ENCODE results near the gene PRSS53.

PRSS53 gene

GRCh38 chr16:31038993-31039392 is 49.8 kb downstream of the PRSS53 start:
- TF ChIP-seq POU2F2 (IDR thresholded peaks at IDR 0.05; ENCODE audit: low read depth, low read length), result no peak
- TF ChIP-seq PAX5 (IDR thresholded peaks at IDR 0.05; ENCODE audit: insufficient read depth, low read length, severe bottlenecking), result no peak
- TF ChIP-seq POLR2AphosphoS5 (IDR thresholded peaks at IDR 0.05; ENCODE audit: low read depth, low read length), result no peak
- no peak for TF ChIP-seq TAF1 (IDR thresholded peaks at IDR 0.05; ENCODE audit: low read depth, low read length)
- no peak for TF ChIP-seq POLR2A (IDR thresholded peaks at IDR 0.05; ENCODE audit: low read depth, low read length)
- TF ChIP-seq SPI1 (IDR thresholded peaks at IDR 0.05; ENCODE audit: low read depth, low read length), result no peak
- DNase-seq (ENCODE audit: insufficient read length, low spot score) (no peak), FAIRE-seq (no peak)

GRCh38 chr16:31036691-31037090 is 52.1 kb downstream of the PRSS53 start:
- FAIRE-seq, result no peak
- no peak for DNase-seq (ENCODE audit: insufficient read length, low spot score)
- no peak for TF ChIP-seq POU2F2 (IDR thresholded peaks at IDR 0.05; ENCODE audit: low read depth, low read length)
- TF ChIP-seq PAX5 (IDR thresholded peaks at IDR 0.05; ENCODE audit: insufficient read depth, low read length, severe bottlenecking), result no peak
- TF ChIP-seq POLR2AphosphoS5 (IDR thresholded peaks at IDR 0.05; ENCODE audit: low read depth, low read length), result no peak
- TF ChIP-seq TAF1 (IDR thresholded peaks at IDR 0.05; ENCODE audit: low read depth, low read length), result no peak
- TF ChIP-seq POLR2A (IDR thresholded peaks at IDR 0.05; ENCODE audit: low read depth, low read length), result no peak
- no peak for TF ChIP-seq SPI1 (IDR thresholded peaks at IDR 0.05; ENCODE audit: low read depth, low read length)

- peak; percentile 85 for FAIRE-seq
- peak; percentile 87 for DNase-seq (ENCODE audit: insufficient read length, low spot score)
- no peak for TF ChIP-seq PAX5 (IDR thresholded peaks at IDR 0.05; ENCODE audit: insufficient read depth, low read length, severe bottlenecking)
- no peak for TF ChIP-seq TAF1 (IDR thresholded peaks at IDR 0.05; ENCODE audit: low read depth, low read length)
- no peak for TF ChIP-seq POLR2AphosphoS5 (IDR thresholded peaks at IDR 0.05; ENCODE audit: low read depth, low read length)
- TF ChIP-seq POU2F2 (IDR thresholded peaks at IDR 0.05; ENCODE audit: low read depth, low read length), result no peak
- TF ChIP-seq SPI1 (IDR thresholded peaks at IDR 0.05; ENCODE audit: low read depth, low read length), result no peak
- TF ChIP-seq POLR2A (IDR thresholded peaks at IDR 0.05; ENCODE audit: low read depth, low read length), result no peak
Observed at GRCh38 chr16:31033709-31034492, 54.8 kb downstream of the PRSS53 start.

Data from GM12891 (cell line).